Measurements from ENCODE around the gene WDR4. TPM values are rescaled to one million over a fixed set of nuclear protein-coding genes. Genes with fewer than 3 reads are reported as not detected.

The WDR4 gene
- total and polyA plus RNA-seq, 9 of the 15 experiments (the other 6 are each of a cell fraction or from before 2014, with no cell fraction given) = 5.4 to 95.4 (median 32.1) TPM

DNA sequence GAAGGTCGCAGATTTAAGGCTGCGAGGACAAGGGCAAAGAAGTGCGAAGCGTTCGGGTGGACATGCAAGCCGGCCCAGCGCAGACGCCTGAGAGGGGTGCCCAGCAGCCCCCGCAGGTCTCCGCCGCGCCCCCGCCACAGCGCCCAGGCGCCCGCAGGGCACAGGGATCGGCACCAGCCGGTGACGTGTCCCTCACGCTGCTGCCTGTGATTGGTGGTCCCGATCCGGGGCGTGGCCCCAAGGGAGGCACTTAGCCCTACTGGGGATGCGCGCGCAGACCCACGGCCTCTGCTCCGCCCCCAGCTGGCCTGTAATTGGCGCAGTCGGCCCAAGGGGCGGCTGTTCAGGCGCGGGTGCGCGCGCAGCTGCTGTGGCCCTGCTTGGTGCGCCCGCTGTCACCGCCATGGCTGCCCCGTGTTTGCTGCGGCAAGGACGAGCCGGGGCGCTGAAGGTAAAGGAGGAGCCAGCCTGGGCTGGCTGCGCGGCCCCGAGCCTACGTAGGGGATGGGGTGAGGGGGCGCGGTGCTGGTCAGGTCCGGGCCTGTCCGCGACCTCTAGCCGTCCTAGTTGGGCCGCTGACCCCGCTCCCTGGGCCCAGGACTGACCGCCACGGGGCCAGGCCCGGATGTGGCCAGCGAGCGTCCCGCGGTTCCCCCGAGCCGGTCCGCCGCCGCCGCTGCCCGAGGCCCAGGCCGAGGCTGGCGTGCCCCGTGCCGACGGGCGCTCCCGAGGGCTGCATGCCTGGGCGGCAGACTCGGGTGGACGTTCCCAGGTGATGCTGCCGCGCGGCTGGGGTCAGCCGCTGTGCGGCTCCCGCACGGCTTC lies 13.8 kb upstream of the WDR4 start, which contains the start of gene NDUFV3 (continued):
- TF ChIP-seq, protein P1, sequence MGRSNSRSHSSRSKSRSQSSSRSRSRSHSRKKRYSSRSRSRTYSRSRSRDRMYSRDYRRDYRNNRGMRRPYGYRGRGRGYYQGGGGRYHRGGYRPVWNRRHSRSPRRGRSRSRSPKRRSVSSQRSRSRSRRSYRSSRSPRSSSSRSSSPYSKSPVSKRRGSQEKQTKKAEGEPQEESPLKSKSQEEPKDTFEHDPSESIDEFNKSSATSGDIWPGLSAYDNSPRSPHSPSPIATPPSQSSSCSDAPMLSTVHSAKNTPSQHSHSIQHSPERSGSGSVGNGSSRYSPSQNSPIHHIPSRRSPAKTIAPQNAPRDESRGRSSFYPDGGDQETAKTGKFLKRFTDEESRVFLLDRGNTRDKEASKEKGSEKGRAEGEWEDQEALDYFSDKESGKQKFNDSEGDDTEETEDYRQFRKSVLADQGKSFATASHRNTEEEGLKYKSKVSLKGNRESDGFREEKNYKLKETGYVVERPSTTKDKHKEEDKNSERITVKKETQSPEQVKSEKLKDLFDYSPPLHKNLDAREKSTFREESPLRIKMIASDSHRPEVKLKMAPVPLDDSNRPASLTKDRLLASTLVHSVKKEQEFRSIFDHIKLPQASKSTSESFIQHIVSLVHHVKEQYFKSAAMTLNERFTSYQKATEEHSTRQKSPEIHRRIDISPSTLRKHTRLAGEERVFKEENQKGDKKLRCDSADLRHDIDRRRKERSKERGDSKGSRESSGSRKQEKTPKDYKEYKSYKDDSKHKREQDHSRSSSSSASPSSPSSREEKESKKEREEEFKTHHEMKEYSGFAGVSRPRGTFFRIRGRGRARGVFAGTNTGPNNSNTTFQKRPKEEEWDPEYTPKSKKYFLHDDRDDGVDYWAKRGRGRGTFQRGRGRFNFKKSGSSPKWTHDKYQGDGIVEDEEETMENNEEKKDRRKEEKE (IDR thresholded peaks at IDR 0.05; ENCODE audit: borderline replicate concordance in 1 of 2, control insufficient read depth in 1 of 2, low read depth in 2 of 2, low read length in 1 of 2) = no peak
- TF ChIP-seq U2AF2 (optimal IDR thresholded peaks at IDR 0.05; ENCODE audit: low read depth, low read length) (no peak), CHCHD3 (CRISPR knock-in tag; IDR thresholded peaks at IDR 0.05) (no peak; the same call in 1 of the 2 replicates), ASH1L (IDR thresholded peaks at IDR 0.05; ENCODE audit: borderline replicate concordance, low read depth, partially characterized antibody) (no peak), FOXM1 (IDR thresholded peaks at IDR 0.05; ENCODE audit: low read depth) (no peak), FOXM1 (CRISPR knock-in tag; IDR thresholded peaks at IDR 0.05; ENCODE audit: low read depth) (peak; percentile 85; the same call in 1 of the 2 replicates), XRCC3 (IDR thresholded peaks at IDR 0.05) (no peak; the same call in 1 of the 2 replicates), ZNF766 (CRISPR knock-in tag; conservative IDR thresholded peaks at IDR 0.05) (no peak), ZNF551 (CRISPR knock-in tag; IDR thresholded peaks at IDR 0.05) (no peak), PML (IDR thresholded peaks at IDR 0.05; ENCODE audit: low read length) (peak; percentile 79), RBBP5 (IDR thresholded peaks at IDR 0.05; ENCODE audit: borderline replicate concordance, insufficient read depth, low read length, poor library complexity, severe bottlenecking) (peak; percentile 97), BRD9 (IDR thresholded peaks at IDR 0.05; ENCODE audit: low read depth, partially characterized antibody) (no peak), TOE1 (IDR thresholded peaks at IDR 0.05; ENCODE audit: borderline replicate concordance) (no peak), TOE1 (CRISPR knock-in tag; IDR thresholded peaks at IDR 0.05; ENCODE audit: borderline replicate concordance, low read depth) (0 out of 2 replicates have a peak, but pooled peaks have one; percentile 89)
- TF ChIP-seq, protein P2, sequence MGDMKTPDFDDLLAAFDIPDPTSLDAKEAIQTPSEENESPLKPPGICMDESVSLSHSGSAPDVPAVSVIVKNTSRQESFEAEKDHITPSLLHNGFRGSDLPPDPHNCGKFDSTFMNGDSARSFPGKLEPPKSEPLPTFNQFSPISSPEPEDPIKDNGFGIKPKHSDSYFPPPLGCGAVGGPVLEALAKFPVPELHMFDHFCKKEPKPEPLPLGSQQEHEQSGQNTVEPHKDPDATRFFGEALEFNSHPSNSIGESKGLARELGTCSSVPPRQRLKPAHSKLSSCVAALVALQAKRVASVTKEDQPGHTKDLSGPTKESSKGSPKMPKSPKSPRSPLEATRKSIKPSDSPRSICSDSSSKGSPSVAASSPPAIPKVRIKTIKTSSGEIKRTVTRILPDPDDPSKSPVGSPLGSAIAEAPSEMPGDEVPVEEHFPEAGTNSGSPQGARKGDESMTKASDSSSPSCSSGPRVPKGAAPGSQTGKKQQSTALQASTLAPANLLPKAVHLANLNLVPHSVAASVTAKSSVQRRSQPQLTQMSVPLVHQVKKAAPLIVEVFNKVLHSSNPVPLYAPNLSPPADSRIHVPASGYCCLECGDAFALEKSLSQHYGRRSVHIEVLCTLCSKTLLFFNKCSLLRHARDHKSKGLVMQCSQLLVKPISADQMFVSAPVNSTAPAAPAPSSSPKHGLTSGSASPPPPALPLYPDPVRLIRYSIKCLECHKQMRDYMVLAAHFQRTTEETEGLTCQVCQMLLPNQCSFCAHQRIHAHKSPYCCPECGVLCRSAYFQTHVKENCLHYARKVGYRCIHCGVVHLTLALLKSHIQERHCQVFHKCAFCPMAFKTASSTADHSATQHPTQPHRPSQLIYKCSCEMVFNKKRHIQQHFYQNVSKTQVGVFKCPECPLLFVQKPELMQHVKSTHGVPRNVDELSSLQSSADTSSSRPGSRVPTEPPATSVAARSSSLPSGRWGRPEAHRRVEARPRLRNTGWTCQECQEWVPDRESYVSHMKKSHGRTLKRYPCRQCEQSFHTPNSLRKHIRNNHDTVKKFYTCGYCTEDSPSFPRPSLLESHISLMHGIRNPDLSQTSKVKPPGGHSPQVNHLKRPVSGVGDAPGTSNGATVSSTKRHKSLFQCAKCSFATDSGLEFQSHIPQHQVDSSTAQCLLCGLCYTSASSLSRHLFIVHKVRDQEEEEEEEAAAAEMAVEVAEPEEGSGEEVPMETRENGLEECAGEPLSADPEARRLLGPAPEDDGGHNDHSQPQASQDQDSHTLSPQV (IDR thresholded peaks at IDR 0.05) = peak; percentile 14
- TF ChIP-seq, protein P3, sequence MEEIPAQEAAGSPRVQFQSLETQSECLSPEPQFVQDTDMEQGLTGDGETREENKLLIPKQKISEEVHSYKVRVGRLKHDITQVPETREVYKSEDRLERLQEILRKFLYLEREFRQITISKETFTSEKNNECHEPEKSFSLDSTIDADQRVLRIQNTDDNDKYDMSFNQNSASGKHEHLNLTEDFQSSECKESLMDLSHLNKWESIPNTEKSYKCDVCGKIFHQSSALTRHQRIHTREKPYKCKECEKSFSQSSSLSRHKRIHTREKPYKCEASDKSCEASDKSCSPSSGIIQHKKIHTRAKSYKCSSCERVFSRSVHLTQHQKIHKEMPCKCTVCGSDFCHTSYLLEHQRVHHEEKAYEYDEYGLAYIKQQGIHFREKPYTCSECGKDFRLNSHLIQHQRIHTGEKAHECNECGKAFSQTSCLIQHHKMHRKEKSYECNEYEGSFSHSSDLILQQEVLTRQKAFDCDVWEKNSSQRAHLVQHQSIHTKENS (CRISPR knock-in tag; IDR thresholded peaks at IDR 0.05) = no peak
- TF ChIP-seq, protein P4, sequence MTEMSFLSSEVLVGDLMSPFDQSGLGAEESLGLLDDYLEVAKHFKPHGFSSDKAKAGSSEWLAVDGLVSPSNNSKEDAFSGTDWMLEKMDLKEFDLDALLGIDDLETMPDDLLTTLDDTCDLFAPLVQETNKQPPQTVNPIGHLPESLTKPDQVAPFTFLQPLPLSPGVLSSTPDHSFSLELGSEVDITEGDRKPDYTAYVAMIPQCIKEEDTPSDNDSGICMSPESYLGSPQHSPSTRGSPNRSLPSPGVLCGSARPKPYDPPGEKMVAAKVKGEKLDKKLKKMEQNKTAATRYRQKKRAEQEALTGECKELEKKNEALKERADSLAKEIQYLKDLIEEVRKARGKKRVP (CRISPR knock-in tag; IDR thresholded peaks at IDR 0.05) = peak; percentile 1; the same call in 1 of the 2 replicates
